ENCODE data around the gene WDR33. TPM values are rescaled to one million over a fixed set of nuclear protein-coding genes. Genes with fewer than 3 reads are reported as not detected.

The WDR33 gene
- total RNA-seq, 2 experiments from 2014 or later, result 59.8 to 61.5 TPM

GRCh38 chr2:127670957-127671290 lies 140.0 kb downstream of the WDR33 start:
- Mint-ChIP-seq H3K4me3 (no peak overlapping the region), H3K36me3 (ENCODE audit: low read depth) (no peaks in the 10 kb centered on the region), H3K4me1 (ENCODE audit: low read depth) (peaks cover 4% of the 10 kb centered on the region), H3K27ac (no peak overlapping the region), H3K27me3 (peaks cover 78% of the 10 kb centered on the region), H3K9me3 (no peaks in the 10 kb centered on the region)
- ATAC-seq (ENCODE audit: poor library complexity) (no peak), DNase-seq (no peak)
- peaks cover 15% of the 10 kb centered on the region for H3K4me1 ChIP-seq (ENCODE audit: insufficient read depth, low read length)
- H3K36me3 ChIP-seq (ENCODE audit: insufficient read depth, low read length), result no peaks in the 10 kb centered on the region
- intact Hi-C loops (cut with DNase I, micrococcal nuclease), result no loop called here
- ChIA-PET CTCF (no interaction called here), POLR2A (no interaction called here)
- no peak overlapping the region for H3K27ac ChIP-seq (ENCODE audit: low read depth in 1 of 2, low read length in 2 of 2)
- H3K9me3 ChIP-seq (ENCODE audit: control insufficient read depth in 1 of 2, insufficient read depth in 1 of 2, low read length in 2 of 2), result peaks cover 0 to 8% of the 10 kb centered on the region in 2 experiments
- TF ChIP-seq CTCF (IDR thresholded peaks at IDR 0.05), result no peak
- no peak overlapping the region for H3K4me3 ChIP-seq (ENCODE audit: low read length)
- peaks cover 42 to 54% of the 10 kb centered on the region in 2 experiments for H3K27me3 ChIP-seq (ENCODE audit: control insufficient read depth in 1 of 2, insufficient read depth in 2 of 2, low read length in 2 of 2)

GRCh38 chr2:127670055-127670956 lies 140.7 kb downstream of the WDR33 start:
- Histone ChIP-seq H3K27me3 (ENCODE audit: control insufficient read depth in 1 of 2, insufficient read depth in 2 of 2, low read length in 2 of 2) (peaks cover 38 to 54% of the 10 kb centered on the region in 2 experiments), H3K4me1 (ENCODE audit: insufficient read depth, low read length) (peaks cover 9% of the 10 kb centered on the region), H3K4me3 (ENCODE audit: low read length) (no peak overlapping the region), H3K9me3 (ENCODE audit: control insufficient read depth in 1 of 2, insufficient read depth in 1 of 2, low read length in 2 of 2) (peaks cover 0 to 8% of the 10 kb centered on the region in 2 experiments), H3K27ac (ENCODE audit: low read depth in 1 of 2, low read length in 2 of 2) (no peak overlapping the region), H3K36me3 (ENCODE audit: insufficient read depth, low read length) (no peaks in the 10 kb centered on the region)
- Mint-ChIP-seq H3K4me1 (ENCODE audit: low read depth) (no peaks in the 10 kb centered on the region), H3K36me3 (ENCODE audit: low read depth) (no peaks in the 10 kb centered on the region), H3K27ac (no peak overlapping the region), H3K9me3 (no peaks in the 10 kb centered on the region), H3K4me3 (no peak overlapping the region), H3K27me3 (peaks cover 80% of the 10 kb centered on the region)
- TF ChIP-seq CTCF (IDR thresholded peaks at IDR 0.05), result no peak
- ATAC-seq (ENCODE audit: poor library complexity) (no peak), DNase-seq (no peak)
- ChIA-PET CTCF (interaction anchor here (0.9 kb wide), 1 partner anchor 21 kb away, joined by 3 read pairs; no protein-coding TSS in a partner anchor), POLR2A (no interaction called here)
- intact Hi-C loops (cut with DNase I, micrococcal nuclease), result no loop called here

GRCh38 chr2:127669056-127669455 lies 141.9 kb downstream of the WDR33 start:
- Histone ChIP-seq H3K4me3 (ENCODE audit: low read length) (no peak overlapping the region), H3K4me1 (ENCODE audit: insufficient read depth, low read length) (peaks cover 1% of the 10 kb centered on the region), H3K27me3 (ENCODE audit: control insufficient read depth in 1 of 2, insufficient read depth in 2 of 2, low read length in 2 of 2) (peaks cover 41 to 57% of the 10 kb centered on the region in 2 experiments), H3K9me3 (ENCODE audit: control insufficient read depth in 1 of 2, insufficient read depth in 1 of 2, low read length in 2 of 2) (peaks cover 0 to 4% of the 10 kb centered on the region in 2 experiments), H3K36me3 (ENCODE audit: insufficient read depth, low read length) (no peaks in the 10 kb centered on the region), H3K27ac (ENCODE audit: low read depth in 1 of 2, low read length in 2 of 2) (no peak overlapping the region)
- no peaks in the 10 kb centered on the region for H3K4me1 Mint-ChIP-seq (ENCODE audit: low read depth)
- H3K27me3 Mint-ChIP-seq, result peaks cover 80% of the 10 kb centered on the region
- intact Hi-C loops (cut with DNase I, micrococcal nuclease), result no loop called here
- no peak for TF ChIP-seq CTCF (IDR thresholded peaks at IDR 0.05)
- no peaks in the 10 kb centered on the region for H3K36me3 Mint-ChIP-seq (ENCODE audit: low read depth)
- no peaks in the 10 kb centered on the region for H3K9me3 Mint-ChIP-seq
- ATAC-seq (ENCODE audit: poor library complexity) (no peak), DNase-seq (no peak)
- POLR2A ChIA-PET, result no interaction called here
- H3K27ac Mint-ChIP-seq, result no peak overlapping the region
- CTCF ChIA-PET, result no interaction called here
- H3K4me3 Mint-ChIP-seq, result no peak overlapping the region
